ENCODE results near the gene GPR160. TPM values are rescaled to one million over a fixed set of nuclear protein-coding genes. Genes with fewer than 3 reads are reported as not detected.

Gene GPR160
- total and polyA plus RNA-seq, 9 of the 15 experiments (the other 6 are each of a cell fraction or from before 2014, with no cell fraction given) = 1.3 to 10.5 (median 8.3) TPM

DNA sequence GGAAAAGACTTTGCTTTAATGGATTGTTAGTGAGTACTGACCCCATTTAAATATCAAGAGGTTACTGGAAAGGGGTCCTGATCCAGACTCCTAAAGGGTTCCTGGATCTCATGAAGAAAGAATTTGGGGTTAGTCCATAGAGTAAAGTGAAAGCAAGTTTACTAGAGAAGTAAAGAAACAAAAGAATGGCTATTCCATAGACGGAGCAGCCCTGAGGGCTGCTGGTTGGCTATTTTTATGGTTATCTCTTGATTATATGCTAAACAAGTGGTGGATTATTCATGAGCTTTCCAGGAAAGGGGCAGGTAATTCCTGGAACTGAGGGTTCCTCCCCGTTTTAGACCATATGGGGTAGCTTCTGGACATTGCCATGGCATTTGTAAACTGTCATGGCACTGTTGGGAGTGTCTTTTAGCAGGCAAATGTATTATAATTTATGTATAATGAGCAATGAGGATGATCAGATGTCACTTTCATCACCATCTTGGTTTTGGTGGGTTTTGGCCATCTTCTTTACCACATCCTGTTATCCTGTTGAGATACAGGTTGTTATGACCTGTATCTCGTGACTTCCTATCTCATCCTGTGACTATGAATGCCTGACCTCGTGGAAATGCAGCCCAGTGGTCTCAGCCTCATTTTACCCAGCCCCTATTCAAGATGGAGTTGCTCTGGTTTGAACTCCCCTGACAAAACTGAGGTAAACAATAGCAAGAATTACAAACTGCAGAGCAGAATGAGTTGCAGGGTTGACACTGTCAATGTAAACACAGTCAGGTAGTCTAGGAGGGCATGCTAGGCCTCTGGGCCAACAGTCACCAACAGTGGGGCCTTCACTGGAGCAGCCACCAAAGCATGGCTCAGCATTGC lies 10.3 kb upstream of the GPR160 start (continued):
- TF ChIP-seq, protein P1, sequence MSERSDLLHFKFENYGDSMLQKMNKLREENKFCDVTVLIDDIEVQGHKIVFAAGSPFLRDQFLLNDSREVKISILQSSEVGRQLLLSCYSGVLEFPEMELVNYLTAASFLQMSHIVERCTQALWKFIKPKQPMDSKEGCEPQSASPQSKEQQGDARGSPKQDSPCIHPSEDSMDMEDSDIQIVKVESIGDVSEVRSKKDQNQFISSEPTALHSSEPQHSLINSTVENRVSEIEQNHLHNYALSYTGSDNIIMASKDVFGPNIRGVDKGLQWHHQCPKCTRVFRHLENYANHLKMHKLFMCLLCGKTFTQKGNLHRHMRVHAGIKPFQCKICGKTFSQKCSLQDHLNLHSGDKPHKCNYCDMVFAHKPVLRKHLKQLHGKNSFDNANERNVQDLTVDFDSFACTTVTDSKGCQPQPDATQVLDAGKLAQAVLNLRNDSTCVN (CRISPR knock-in tag; IDR thresholded peaks at IDR 0.05) = no peak
- TF ChIP-seq, protein P2, sequence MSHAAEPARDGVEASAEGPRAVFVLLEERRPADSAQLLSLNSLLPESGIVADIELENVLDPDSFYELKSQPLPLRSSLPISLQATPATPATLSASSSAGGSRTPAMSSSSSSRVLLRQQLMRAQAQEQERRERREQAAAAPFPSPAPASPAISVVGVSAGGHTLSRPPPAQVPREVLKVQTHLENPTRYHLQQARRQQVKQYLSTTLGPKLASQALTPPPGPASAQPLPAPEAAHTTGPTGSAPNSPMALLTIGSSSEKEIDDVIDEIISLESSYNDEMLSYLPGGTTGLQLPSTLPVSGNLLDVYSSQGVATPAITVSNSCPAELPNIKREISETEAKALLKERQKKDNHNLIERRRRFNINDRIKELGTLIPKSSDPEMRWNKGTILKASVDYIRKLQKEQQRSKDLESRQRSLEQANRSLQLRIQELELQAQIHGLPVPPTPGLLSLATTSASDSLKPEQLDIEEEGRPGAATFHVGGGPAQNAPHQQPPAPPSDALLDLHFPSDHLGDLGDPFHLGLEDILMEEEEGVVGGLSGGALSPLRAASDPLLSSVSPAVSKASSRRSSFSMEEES (CRISPR knock-in tag; IDR thresholded peaks at IDR 0.05) = peak; percentile 20; the same call in 1 of the 2 replicates
- TF ChIP-seq, protein P3, sequence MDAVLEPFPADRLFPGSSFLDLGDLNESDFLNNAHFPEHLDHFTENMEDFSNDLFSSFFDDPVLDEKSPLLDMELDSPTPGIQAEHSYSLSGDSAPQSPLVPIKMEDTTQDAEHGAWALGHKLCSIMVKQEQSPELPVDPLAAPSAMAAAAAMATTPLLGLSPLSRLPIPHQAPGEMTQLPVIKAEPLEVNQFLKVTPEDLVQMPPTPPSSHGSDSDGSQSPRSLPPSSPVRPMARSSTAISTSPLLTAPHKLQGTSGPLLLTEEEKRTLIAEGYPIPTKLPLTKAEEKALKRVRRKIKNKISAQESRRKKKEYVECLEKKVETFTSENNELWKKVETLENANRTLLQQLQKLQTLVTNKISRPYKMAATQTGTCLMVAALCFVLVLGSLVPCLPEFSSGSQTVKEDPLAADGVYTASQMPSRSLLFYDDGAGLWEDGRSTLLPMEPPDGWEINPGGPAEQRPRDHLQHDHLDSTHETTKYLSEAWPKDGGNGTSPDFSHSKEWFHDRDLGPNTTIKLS (IDR thresholded peaks at IDR 0.05; ENCODE audit: borderline replicate concordance, low read depth) = no peak
- TF ChIP-seq, protein P4, sequence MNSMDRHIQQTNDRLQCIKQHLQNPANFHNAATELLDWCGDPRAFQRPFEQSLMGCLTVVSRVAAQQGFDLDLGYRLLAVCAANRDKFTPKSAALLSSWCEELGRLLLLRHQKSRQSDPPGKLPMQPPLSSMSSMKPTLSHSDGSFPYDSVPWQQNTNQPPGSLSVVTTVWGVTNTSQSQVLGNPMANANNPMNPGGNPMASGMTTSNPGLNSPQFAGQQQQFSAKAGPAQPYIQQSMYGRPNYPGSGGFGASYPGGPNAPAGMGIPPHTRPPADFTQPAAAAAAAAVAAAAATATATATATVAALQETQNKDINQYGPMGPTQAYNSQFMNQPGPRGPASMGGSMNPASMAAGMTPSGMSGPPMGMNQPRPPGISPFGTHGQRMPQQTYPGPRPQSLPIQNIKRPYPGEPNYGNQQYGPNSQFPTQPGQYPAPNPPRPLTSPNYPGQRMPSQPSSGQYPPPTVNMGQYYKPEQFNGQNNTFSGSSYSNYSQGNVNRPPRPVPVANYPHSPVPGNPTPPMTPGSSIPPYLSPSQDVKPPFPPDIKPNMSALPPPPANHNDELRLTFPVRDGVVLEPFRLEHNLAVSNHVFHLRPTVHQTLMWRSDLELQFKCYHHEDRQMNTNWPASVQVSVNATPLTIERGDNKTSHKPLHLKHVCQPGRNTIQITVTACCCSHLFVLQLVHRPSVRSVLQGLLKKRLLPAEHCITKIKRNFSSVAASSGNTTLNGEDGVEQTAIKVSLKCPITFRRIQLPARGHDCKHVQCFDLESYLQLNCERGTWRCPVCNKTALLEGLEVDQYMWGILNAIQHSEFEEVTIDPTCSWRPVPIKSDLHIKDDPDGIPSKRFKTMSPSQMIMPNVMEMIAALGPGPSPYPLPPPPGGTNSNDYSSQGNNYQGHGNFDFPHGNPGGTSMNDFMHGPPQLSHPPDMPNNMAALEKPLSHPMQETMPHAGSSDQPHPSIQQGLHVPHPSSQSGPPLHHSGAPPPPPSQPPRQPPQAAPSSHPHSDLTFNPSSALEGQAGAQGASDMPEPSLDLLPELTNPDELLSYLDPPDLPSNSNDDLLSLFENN (IDR thresholded peaks at IDR 0.05; ENCODE audit: low read depth in 2 of 2, low read length in 2 of 2) = no peak
- TF ChIP-seq, protein P5, sequence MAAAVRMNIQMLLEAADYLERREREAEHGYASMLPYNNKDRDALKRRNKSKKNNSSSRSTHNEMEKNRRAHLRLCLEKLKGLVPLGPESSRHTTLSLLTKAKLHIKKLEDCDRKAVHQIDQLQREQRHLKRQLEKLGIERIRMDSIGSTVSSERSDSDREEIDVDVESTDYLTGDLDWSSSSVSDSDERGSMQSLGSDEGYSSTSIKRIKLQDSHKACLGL (CRISPR knock-in tag; IDR thresholded peaks at IDR 0.05; ENCODE audit: borderline replicate concordance, poor library complexity, severe bottlenecking) = no peak
- TF ChIP-seq RFX5 (IDR thresholded peaks at IDR 0.05; ENCODE audit: low read depth, low read length) (no peak), SIRT6 (IDR thresholded peaks at IDR 0.05; ENCODE audit: low read depth, low read length) (no peak), ZKSCAN8 (CRISPR knock-in tag; IDR thresholded peaks at IDR 0.05) (no peak), ZNF444 (CRISPR knock-in tag; IDR thresholded peaks at IDR 0.05) (no peak), TCFL5 (CRISPR knock-in tag; conservative IDR thresholded peaks at IDR 0.05) (peak; percentile 59; the same call in 1 of the 2 replicates), CREM (IDR thresholded peaks at IDR 0.05; ENCODE audit: low read depth) (no peak), ZNF583 (CRISPR knock-in tag; IDR thresholded peaks at IDR 0.05) (peak; percentile 65; the same call in 1 of the 2 replicates)
- TF ChIP-seq, protein P6, sequence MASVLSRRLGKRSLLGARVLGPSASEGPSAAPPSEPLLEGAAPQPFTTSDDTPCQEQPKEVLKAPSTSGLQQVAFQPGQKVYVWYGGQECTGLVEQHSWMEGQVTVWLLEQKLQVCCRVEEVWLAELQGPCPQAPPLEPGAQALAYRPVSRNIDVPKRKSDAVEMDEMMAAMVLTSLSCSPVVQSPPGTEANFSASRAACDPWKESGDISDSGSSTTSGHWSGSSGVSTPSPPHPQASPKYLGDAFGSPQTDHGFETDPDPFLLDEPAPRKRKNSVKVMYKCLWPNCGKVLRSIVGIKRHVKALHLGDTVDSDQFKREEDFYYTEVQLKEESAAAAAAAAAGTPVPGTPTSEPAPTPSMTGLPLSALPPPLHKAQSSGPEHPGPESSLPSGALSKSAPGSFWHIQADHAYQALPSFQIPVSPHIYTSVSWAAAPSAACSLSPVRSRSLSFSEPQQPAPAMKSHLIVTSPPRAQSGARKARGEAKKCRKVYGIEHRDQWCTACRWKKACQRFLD (CRISPR knock-in tag; IDR thresholded peaks at IDR 0.05) = peak; percentile 53; the same call in 1 of the 2 replicates
- TF ChIP-seq, protein P7, sequence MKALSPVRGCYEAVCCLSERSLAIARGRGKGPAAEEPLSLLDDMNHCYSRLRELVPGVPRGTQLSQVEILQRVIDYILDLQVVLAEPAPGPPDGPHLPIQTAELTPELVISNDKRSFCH (CRISPR knock-in tag; IDR thresholded peaks at IDR 0.05) = no peak
- TF ChIP-seq, protein P7 (tag; IDR thresholded peaks at IDR 0.05) = peak; percentile 84

All from K562 (cell line).